IMR-90 (cell line): ENCODE measurements around the gene ZNF625. TPM values are rescaled to one million over a fixed set of nuclear protein-coding genes. Genes with fewer than 3 reads are reported as not detected.

Experiments
- ATAC-seq: fragments of 200-7000 bp; cut with Tn5 transposase; 2 replicates; pipeline ENCODE4 v1.9.1; 2020; ENCODE audit warnings: low read depth, mild to moderate bottlenecking, moderate library complexity
- BruUV-seq: library from RNA; stranded (reverse); fragments of 400-500 nt; replicated peaks from 2 replicates; lab custom pipeline; 2021; lab: Mats Ljungman, UMichigan
- CTCF ChIA-PET: fragments of 300-600 bp; formaldehyde crosslinking; extraction: SDS; loops from one replicate; lab custom pipeline; 2021; ENCODE audit warnings: antibody characterized with exemption; lab: Yijun Ruan, JAX
- POLR2A ChIA-PET: fragments of 300-600 bp; sonication (Branson Sonifier 250); formaldehyde crosslinking; loops from one replicate; lab custom pipeline; 2022; ENCODE audit warnings: antibody characterized with exemption; ENCODE audit not compliant: unreplicated experiment; lab: Charles Lee
- DNase-seq: peaks from one replicate; pipeline ENCODE4 v3.0.0; 2013
- H2AFZ ChIP-seq: replicated peaks from 2 replicates; pipeline ENCODE3; 2013; ENCODE audit warnings: low read length, mild to moderate bottlenecking; ENCODE audit not compliant: poor library complexity
- H2AK5ac ChIP-seq: 2 replicates; pipeline ENCODE4 v1.6.1; 2013; ENCODE audit warnings: low read depth, low read length, inconsistent platforms
- H2AK9ac ChIP-seq: replicated peaks from 2 replicates; pipeline ENCODE3; 2013; ENCODE audit warnings: mild to moderate bottlenecking, low read depth, low read length, moderate library complexity; ENCODE audit not compliant: poor library complexity
- H2BK120ac ChIP-seq: 2 replicates; pipeline ENCODE4 v1.6.1; 2013; ENCODE audit warnings: low read depth, low read length, inconsistent platforms
- H2BK15ac ChIP-seq: 3 replicates; pipeline ENCODE4 v1.6.1; 2013; ENCODE audit warnings: low read depth, low read length, inconsistent platforms
- H2BK20ac ChIP-seq: 2 replicates; pipeline ENCODE4 v1.6.1; 2013; ENCODE audit warnings: low read depth, mild to moderate bottlenecking, inconsistent platforms, low read length, moderate library complexity
- H2BK5ac ChIP-seq: 2 replicates; pipeline ENCODE4 v1.6.1; 2013; ENCODE audit warnings: mild to moderate bottlenecking, low read depth, low read length, inconsistent platforms; ENCODE audit not compliant: poor library complexity, severe bottlenecking
- H3K14ac ChIP-seq: replicated peaks from 2 replicates; pipeline ENCODE4 v1.6.1; 2013; ENCODE audit warnings: low read depth, low read length, inconsistent platforms
- H3K18ac ChIP-seq: 2 replicates; pipeline ENCODE4 v1.6.1; 2013; ENCODE audit warnings: low read depth, low read length, control low read depth
- H3K23ac ChIP-seq: 2 replicates; pipeline ENCODE4 v1.6.1; 2013; ENCODE audit warnings: low read depth, low read length, inconsistent platforms
- H3K27ac ChIP-seq: 2 replicates; pipeline ENCODE4 v1.5.1; 2013; ENCODE audit warnings: mild to moderate bottlenecking, control low read depth, low read length; ENCODE audit not compliant: insufficient read depth
- H3K27me3 ChIP-seq: 2 replicates; pipeline ENCODE4 v1.6.1; 2013; ENCODE audit warnings: low read length; ENCODE audit not compliant: control insufficient read depth, insufficient read depth
- H3K36me3 ChIP-seq: 2 replicates; pipeline ENCODE4 v1.6.1; 2013; ENCODE audit warnings: low read length, mixed read lengths; ENCODE audit not compliant: control insufficient read depth, insufficient read depth
- H3K4ac ChIP-seq: 2 replicates; pipeline ENCODE4 v1.6.1; 2013; ENCODE audit warnings: low read depth, low read length, inconsistent platforms
- H3K4me1 ChIP-seq: 2 replicates; pipeline ENCODE4 v1.6.1; 2013; ENCODE audit warnings: low read length, mixed read lengths; ENCODE audit not compliant: control insufficient read depth, insufficient read depth
- H3K4me2 ChIP-seq: 2 replicates; pipeline ENCODE4 v1.6.1; 2013; ENCODE audit warnings: low read depth, mild to moderate bottlenecking, control low read depth, low read length, moderate library complexity
- H3K4me3 ChIP-seq: 2 replicates; pipeline ENCODE4 v1.5.1; 2013; ENCODE audit warnings: low read depth, mild to moderate bottlenecking, control low read depth, low read length, moderate library complexity; ENCODE audit not compliant: insufficient read depth
- H3K56ac ChIP-seq: 2 replicates; pipeline ENCODE4 v1.6.1; 2013; ENCODE audit warnings: low read length, inconsistent platforms; ENCODE audit not compliant: insufficient read depth; ENCODE audit errors: extremely low read depth
- H3K79me1 ChIP-seq, 2 experiments: 2 replicates each; pipeline ENCODE4 v1.6.1; 2013; ENCODE audit warnings: low read length in 2 of 2, inconsistent platforms in 1 of 2, low read depth in 1 of 2
- H3K9ac ChIP-seq: 2 replicates; pipeline ENCODE4 v1.6.1; 2013; ENCODE audit warnings: low read depth, low read length, control low read depth
- H3K9me1 ChIP-seq: 2 replicates; pipeline ENCODE4 v1.6.1; 2013; ENCODE audit warnings: low read length, inconsistent platforms; ENCODE audit not compliant: insufficient read depth
- H3K9me3 ChIP-seq: 2 replicates; pipeline ENCODE4 v1.6.1; 2013; ENCODE audit warnings: low read length; ENCODE audit not compliant: control insufficient read depth, insufficient read depth
- H4K20me1 ChIP-seq: 2 replicates; pipeline ENCODE4 v1.6.1; 2013; ENCODE audit warnings: low read length, inconsistent platforms; ENCODE audit not compliant: insufficient read depth
- H4K5ac ChIP-seq: 2 replicates; pipeline ENCODE4 v1.6.1; 2013; ENCODE audit warnings: mild to moderate bottlenecking, low read depth, low read length, control low read depth
- H4K8ac ChIP-seq, 2 experiments: 2 replicates each; pipeline ENCODE4 v1.6.1; 2013; ENCODE audit warnings: low read depth in 2 of 2, low read length in 2 of 2, control low read depth in 1 of 2, inconsistent platforms in 1 of 2
- H4K91ac ChIP-seq: 2 replicates; pipeline ENCODE4 v1.6.1; 2013; ENCODE audit warnings: low read depth, low read length, inconsistent platforms; ENCODE audit not compliant: insufficient read depth
- BHLHE40 ChIP-seq: fragments of 150-350 bp; IDR thresholded peaks from 2 replicates; pipeline ENCODE4 v1.6.1; 2016; ENCODE audit warnings: mild to moderate bottlenecking, low read depth, low read length
- CHD1 ChIP-seq: IDR thresholded peaks from 2 replicates; pipeline ENCODE4 v1.6.1; 2012; ENCODE audit warnings: low read depth, low read length, improper control_type of control experiment
- FOS ChIP-seq: fragments of 150-350 bp; IDR thresholded peaks from 2 replicates; pipeline ENCODE4 v1.6.1; 2016; ENCODE audit warnings: low read depth, low read length
- MXI1 ChIP-seq: IDR thresholded peaks from 2 replicates; pipeline ENCODE4 v1.6.1; 2012; ENCODE audit warnings: low read depth, mild to moderate bottlenecking, low read length, moderate library complexity, borderline replicate concordance
- POLR2A ChIP-seq: IDR thresholded peaks from 2 replicates; pipeline ENCODE4 v1.6.1; 2012; ENCODE audit warnings: mild to moderate bottlenecking, low read depth, low read length
- SMC3 ChIP-seq: fragments of 150-350 bp; IDR thresholded peaks from 2 replicates; pipeline ENCODE4 v1.6.1; 2016; ENCODE audit warnings: low read depth, mild to moderate bottlenecking, antibody characterized with exemption, low read length, moderate library complexity
- WGBS, 2 experiments: methylation state at CpG; one replicate each; pipeline versions ENCODE4 v1.1.5 to v1.1.7; 2013; ENCODE audit warnings: missing lambda C conversion rate in 2 of 2; ENCODE audit not compliant: insufficient read length in 1 of 2; ENCODE audit errors: extremely low coverage in 2 of 2; 5-methylcytosine and 5-hydroxymethylcytosine counted together
- dilution Hi-C: fragments of 300-500 bp; cut with HindIII; formaldehyde crosslinking; loops from one replicate; pipeline ENCODE4 v1.14.3; 2018; ENCODE audit warnings: low sequenced_read_pairs; ENCODE audit not compliant: unreplicated experiment
- in situ Hi-C: fragments of 300-500 bp; cut with MboI; formaldehyde crosslinking; loops from 3 replicates; pipeline ENCODE4 v1.14.3; 2019; ENCODE audit warnings: low sequenced_read_pairs, inconsistent platforms, mixed read lengths
- intact Hi-C: fragments of 100-400 bp; cut with micrococcal nuclease; formaldehyde crosslinking; loops from 2 replicates; pipeline ENCODE4 v1.10.0; 2022
- polyA plus RNA-seq, 3 experiments: library from polyadenylated mRNA; depleted of rRNA; stranded (reverse); fragments of >200 nt; gene quantifications; 2 replicates each; pipeline ENCODE4 v1.2.3, GENCODE V29; 2012; ENCODE audit warnings: low replicate concordance in 1 of 3
- total RNA-seq: library from RNA; depleted of rRNA; stranded (reverse); fragments of >200 nt; gene quantifications from 2 replicates; pipeline ENCODE4 v1.2.3, GENCODE V29; 2012

ZNF625 gene
- total and polyA plus RNA-seq, 2 of the 4 experiments (the other 2 are of a cell fraction), result 2.5 to 16.7 TPM

DNA sequence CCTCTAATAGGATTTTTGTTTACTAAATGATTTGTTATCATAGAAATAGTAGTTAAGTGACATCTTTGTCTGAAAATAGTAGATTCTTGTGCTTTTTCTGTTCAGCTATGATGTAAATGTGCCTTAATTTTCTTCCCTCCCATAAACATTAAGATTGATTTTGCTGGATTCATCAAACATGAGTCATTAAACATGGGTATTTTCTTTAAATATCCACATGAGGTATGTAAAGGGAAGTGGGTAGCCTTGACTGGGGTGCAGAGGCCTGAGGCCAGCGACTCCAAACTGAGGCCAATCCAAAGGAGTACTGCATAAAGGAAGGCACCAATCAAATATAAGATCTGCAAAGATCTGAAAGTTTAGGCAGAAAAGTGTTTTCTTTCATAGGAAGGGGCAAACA, 10.1 kb upstream of the ZNF625 start:
- H4K8ac ChIP-seq, result no peak overlapping the region

More for the DNA sequence above, 10.1 kb upstream of the ZNF625 start:
- H2AFZ ChIP-seq, result no peak overlapping the region
- no peak overlapping the region for H4K91ac ChIP-seq
- intact Hi-C loops (loop anchor here (10.0 kb wide), 1 partner anchor 128 kb away; the partner anchor contains the start of gene ZNF44), dilution Hi-C loops (no loop called here), in situ Hi-C loops (no loop called here)
- H2AK9ac ChIP-seq, result no peak overlapping the region
- no peak overlapping the region; the same call in 1 of the 2 replicates for H3K18ac ChIP-seq
- no peaks in the 10 kb centered on the region for H3K27me3 ChIP-seq
- no peak overlapping the region for H2BK20ac ChIP-seq
- peak overlapping the region; percentile 21 for H2BK5ac ChIP-seq
- H3K4me1 ChIP-seq, result peaks cover 3% of the 10 kb centered on the region
- H3K23ac ChIP-seq, result no peak overlapping the region
- no peak overlapping the region for H2BK120ac ChIP-seq
- no peaks in the 10 kb centered on the region for H3K9me3 ChIP-seq
- ATAC-seq (peak; percentile 9; the same call in 1 of the 2 replicates), DNase-seq (peak; percentile 67)
- no peak overlapping the region for H3K9ac ChIP-seq
- no peak for TF ChIP-seq BHLHE40
- peak; percentile 12; the same call in 1 of the 2 replicates for TF ChIP-seq FOS
- no peak for TF ChIP-seq CHD1
- no peak for TF ChIP-seq MXI1
- no peak for TF ChIP-seq SMC3
- TF ChIP-seq POLR2A, result no peak
- H3K36me3 ChIP-seq, result peaks cover 8% of the 10 kb centered on the region
- H2AK5ac ChIP-seq, result no peak overlapping the region
- H3K14ac ChIP-seq, result no peak overlapping the region
- H4K20me1 ChIP-seq, result no peaks in the 10 kb centered on the region
- ChIA-PET POLR2A (no interaction called here), CTCF (no interaction called here)
- no peak overlapping the region for H3K4me3 ChIP-seq
- no peak overlapping the region for H4K5ac ChIP-seq
- WGBS, 2 experiments, result no CpG with 5 or more reads among the region's 1 CpG
- H3K9me1 ChIP-seq, result 0 out of 2 replicates have a peak, but pooled peaks cover 2% of the 10 kb centered on the region
- BruUV-seq, result no TSS peak
- H3K27ac ChIP-seq, result no peak overlapping the region
- no peak overlapping the region for H2BK15ac ChIP-seq
- H3K4me2 ChIP-seq, result peak overlapping the region; percentile 13; the same call in 1 of the 2 replicates
- no peak overlapping the region for H3K4ac ChIP-seq
- H3K79me1 ChIP-seq, result peaks cover 22 to 48% of the 10 kb centered on the region in 2 experiments
- H3K56ac ChIP-seq, result no peak overlapping the region
